H9 (cell line): Measurements from ENCODE around the gene LRCH1. TPM values are rescaled to one million over a fixed set of nuclear protein-coding genes. Genes with fewer than 3 reads are reported as not detected.

Experiments used
- DNase-seq: peaks from one replicate; pipeline ENCODE4 v3.0.0-alpha.2; 2017
- H2AFZ ChIP-seq: one replicate; pipeline ENCODE4 v1.6.1; 2013; ENCODE audit warnings: mild to moderate bottlenecking, low read length, control low read depth, moderate library complexity
- H2AK5ac ChIP-seq: 2 replicates; pipeline ENCODE4 v1.6.1; 2013; ENCODE audit warnings: low read length, control low read depth, mixed read lengths; ENCODE audit not compliant: insufficient read length
- H2BK120ac ChIP-seq: one replicate; pipeline ENCODE4 v1.6.1; 2013; ENCODE audit warnings: low read depth, mild to moderate bottlenecking, low read length, control low read depth, inconsistent platforms; ENCODE audit not compliant: poor library complexity, severe bottlenecking
- H2BK12ac ChIP-seq: 2 replicates; pipeline ENCODE4 v1.6.1; 2013; ENCODE audit warnings: low read length, control low read depth, mixed read lengths, low read depth; ENCODE audit not compliant: insufficient read length
- H2BK15ac ChIP-seq: 2 replicates; pipeline ENCODE4 v1.6.1; 2013; ENCODE audit warnings: low read depth, low read length, control low read depth
- H2BK20ac ChIP-seq: one replicate; pipeline ENCODE4 v1.6.1; 2013; ENCODE audit warnings: low read depth, mild to moderate bottlenecking, low read length, control low read depth, inconsistent platforms; ENCODE audit not compliant: poor library complexity, severe bottlenecking
- H2BK5ac ChIP-seq: 2 replicates; pipeline ENCODE4 v1.6.1; 2013; ENCODE audit warnings: low read length, control low read depth, mixed read lengths; ENCODE audit not compliant: insufficient read length
- H3K14ac ChIP-seq: 2 replicates; pipeline ENCODE4 v1.6.1; 2013; ENCODE audit warnings: low read length, control low read depth; ENCODE audit not compliant: insufficient read depth
- H3K18ac ChIP-seq: 2 replicates; pipeline ENCODE4 v1.6.1; 2013; ENCODE audit warnings: low read depth, mild to moderate bottlenecking, mixed read lengths, low read length, control low read depth; ENCODE audit not compliant: insufficient read length
- H3K23ac ChIP-seq: 2 replicates; pipeline ENCODE4 v1.6.1; 2013; ENCODE audit warnings: low read length, control low read depth, mixed read lengths, low read depth; ENCODE audit not compliant: insufficient read length
- H3K23me2 ChIP-seq: 2 replicates; pipeline ENCODE4 v1.6.1; 2013; ENCODE audit warnings: low read depth, mild to moderate bottlenecking, mixed read lengths, low read length, control low read depth; ENCODE audit not compliant: insufficient read length, poor library complexity, severe bottlenecking
- H3K27ac ChIP-seq: 2 replicates; pipeline ENCODE4 v1.5.1; 2013; ENCODE audit warnings: low read length, control low read depth, mixed read lengths, low read depth; ENCODE audit not compliant: insufficient read length
- H3K27me3 ChIP-seq: 2 replicates; pipeline ENCODE4 v1.6.1; 2013; ENCODE audit warnings: low read length, control low read depth, inconsistent platforms; ENCODE audit not compliant: insufficient read depth
- H3K4ac ChIP-seq: 2 replicates; pipeline ENCODE4 v1.6.1; 2013; ENCODE audit warnings: low read depth, mild to moderate bottlenecking, control low read depth, inconsistent platforms, low read length, moderate library complexity
- H3K4me1 ChIP-seq: 2 replicates; pipeline ENCODE4 v1.6.1; 2013; ENCODE audit warnings: low read length, control low read depth, inconsistent platforms; ENCODE audit not compliant: insufficient read depth
- H3K4me2 ChIP-seq: 2 replicates; pipeline ENCODE4 v1.6.1; 2013; ENCODE audit warnings: low read length, control low read depth, mixed read lengths; ENCODE audit not compliant: insufficient read length, insufficient read depth
- H3K56ac ChIP-seq: 2 replicates; pipeline ENCODE4 v1.6.1; 2013; ENCODE audit warnings: low read depth, mild to moderate bottlenecking, mixed read lengths, low read length, control low read depth; ENCODE audit not compliant: insufficient read length
- H3K79me1 ChIP-seq: 2 replicates; pipeline ENCODE4 v1.6.1; 2013; ENCODE audit warnings: low read depth, mild to moderate bottlenecking, moderate library complexity, low read length, control low read depth, inconsistent platforms; ENCODE audit not compliant: insufficient read depth, poor library complexity, severe bottlenecking
- H3K79me2 ChIP-seq: 2 replicates; pipeline ENCODE4 v1.6.1; 2013; ENCODE audit warnings: low read length, control low read depth, inconsistent platforms; ENCODE audit not compliant: insufficient read depth
- H3K9ac ChIP-seq: 2 replicates; pipeline ENCODE4 v1.6.1; 2013; ENCODE audit warnings: low read length, control low read depth, mixed read lengths; ENCODE audit not compliant: insufficient read length; ENCODE audit errors: extremely low read depth
- H3K9me3 ChIP-seq: one replicate; pipeline ENCODE4 v1.6.1; 2013; ENCODE audit warnings: low read depth, low read length, inconsistent platforms; ENCODE audit not compliant: control insufficient read depth
- H3T11ph ChIP-seq: one replicate; pipeline ENCODE4 v1.6.1; 2013; ENCODE audit warnings: mild to moderate bottlenecking, low read length, control low read depth, inconsistent platforms
- H4K20me1 ChIP-seq: one replicate; pipeline ENCODE4 v1.6.1; 2013; ENCODE audit not compliant: control insufficient read depth, insufficient read length, insufficient read depth
- H4K5ac ChIP-seq: 2 replicates; pipeline ENCODE4 v1.6.1; 2013; ENCODE audit warnings: low read depth, mild to moderate bottlenecking, mixed read lengths, low read length, control low read depth; ENCODE audit not compliant: insufficient read length
- H4K8ac ChIP-seq: replicated peaks from 2 replicates; pipeline ENCODE4 v1.6.1; 2013; ENCODE audit warnings: low read length, control low read depth, mixed read lengths, low read depth; ENCODE audit not compliant: insufficient read length
- H4K91ac ChIP-seq: 2 replicates; pipeline ENCODE4 v1.6.1; 2013; ENCODE audit warnings: low read depth, mild to moderate bottlenecking, moderate library complexity, mixed read lengths, low read length, control low read depth; ENCODE audit not compliant: insufficient read length
- H3K27ac Mint-ChIP-seq, 3 experiments: 2 replicates in 2 of 3; 3 replicates in 1 of 3; pipeline ENCODE4 v1.8.0; 2020 to 2021; ENCODE audit warnings: mixed read lengths in 3 of 3, mild to moderate bottlenecking in 1 of 3, moderate library complexity in 1 of 3
- H3K27me3 Mint-ChIP-seq: 2 replicates; pipeline ENCODE4 v1.8.0; 2021; ENCODE audit warnings: low read depth, mild to moderate bottlenecking, moderate library complexity, mixed read lengths
- H3K36me3 Mint-ChIP-seq, 3 experiments: 2 replicates in 2 of 3; 3 replicates in 1 of 3; pipeline ENCODE4 v1.8.0; 2020 to 2021; ENCODE audit warnings: low read depth in 3 of 3, mixed read lengths in 3 of 3; ENCODE audit not compliant: insufficient read depth in 1 of 3
- H3K4me1 Mint-ChIP-seq, 2 experiments: 2 replicates each; pipeline ENCODE4 v1.8.0; 2020; ENCODE audit warnings: mixed read lengths in 2 of 2
- H3K4me3 Mint-ChIP-seq, 2 experiments: 2 replicates in 1 of 2; 3 replicates in 1 of 2; pipeline ENCODE4 v1.8.0; 2020 to 2021; ENCODE audit warnings: mild to moderate bottlenecking in 2 of 2, mixed read lengths in 2 of 2, moderate library complexity in 1 of 2
- H3K9me3 Mint-ChIP-seq, 2 experiments: 2 replicates in 1 of 2; 3 replicates in 1 of 2; pipeline ENCODE4 v1.8.0; 2020; ENCODE audit warnings: mild to moderate bottlenecking in 2 of 2, mixed read lengths in 2 of 2, moderate library complexity in 1 of 2
- WGBS: extraction: QIAGEN DNeasy Blood & Tissue Kit; methylation state at CpG from one replicate; pipeline ENCODE4 v1.1.7; 2013; ENCODE audit warnings: missing lambda C conversion rate, low lambda C conversion rate, mixed read lengths; ENCODE audit not compliant: insufficient read length; ENCODE audit errors: extremely low coverage; 5-methylcytosine and 5-hydroxymethylcytosine counted together
- total RNA-seq: library from RNA; stranded (reverse); gene quantifications from 2 replicates; pipeline ENCODE4 v1.2.1, GENCODE V29; 2021
- TF ChIP-seq, protein P1 (sequence below): fragments of 200-600 bp; sonication (generic); conservative IDR thresholded peaks from 3 replicates; pipeline ENCODE4 v1.8.0; 2021; ENCODE audit warnings: antibody characterized with exemption, mild to moderate bottlenecking

LRCH1 gene
- total RNA-seq, 1 experiment from 2014 or later, result 8.0 TPM

DNA sequence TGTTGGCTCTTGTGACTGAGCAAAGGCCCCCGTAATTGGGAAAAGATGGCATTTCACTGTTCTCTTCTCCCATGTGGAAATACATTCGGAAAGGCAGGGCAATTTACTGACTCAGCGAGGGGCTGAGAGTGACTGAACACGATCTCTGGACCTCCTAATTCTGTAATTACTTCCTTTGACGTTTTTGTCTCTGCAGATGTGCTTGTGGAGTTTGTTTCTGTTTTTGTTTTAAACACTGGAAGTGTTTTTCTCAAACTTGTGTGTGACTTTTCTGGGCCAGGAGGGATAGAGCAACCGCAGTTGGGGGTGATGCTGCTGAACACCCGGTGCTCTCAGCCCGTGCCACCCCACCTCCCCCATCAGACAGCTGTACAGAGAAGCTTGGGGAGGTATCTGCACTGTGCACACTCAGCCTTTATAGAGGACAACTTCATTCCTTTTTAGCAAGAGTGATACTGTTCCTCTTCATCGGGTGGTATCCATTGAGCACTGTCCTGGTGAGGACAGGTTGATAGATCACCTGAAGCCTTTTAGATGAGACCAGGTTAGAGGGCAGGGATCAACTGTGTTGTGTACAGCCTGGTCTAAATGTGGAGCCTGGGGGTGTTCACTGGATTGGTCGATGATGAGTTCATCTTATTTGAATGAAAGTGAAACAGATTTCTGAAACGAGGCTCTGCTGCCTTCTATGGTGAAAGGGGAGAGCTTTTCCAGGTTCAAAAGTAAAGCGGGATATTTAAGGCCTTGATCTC is 126.6 kb downstream of the LRCH1 start:
- H3K18ac ChIP-seq, result no peak overlapping the region
- Mint-ChIP-seq H3K27ac (no peak overlapping the region), H3K9me3 (no peaks in the 10 kb centered on the region), H3K27me3 (no peaks in the 10 kb centered on the region), H3K36me3 (no peaks in the 10 kb centered on the region), H3K4me1 (peaks cover 10 to 13% of the 10 kb centered on the region in 2 experiments), H3K4me3 (no peak overlapping the region)
- DNase-seq, result no peak
- TF ChIP-seq, protein P1, sequence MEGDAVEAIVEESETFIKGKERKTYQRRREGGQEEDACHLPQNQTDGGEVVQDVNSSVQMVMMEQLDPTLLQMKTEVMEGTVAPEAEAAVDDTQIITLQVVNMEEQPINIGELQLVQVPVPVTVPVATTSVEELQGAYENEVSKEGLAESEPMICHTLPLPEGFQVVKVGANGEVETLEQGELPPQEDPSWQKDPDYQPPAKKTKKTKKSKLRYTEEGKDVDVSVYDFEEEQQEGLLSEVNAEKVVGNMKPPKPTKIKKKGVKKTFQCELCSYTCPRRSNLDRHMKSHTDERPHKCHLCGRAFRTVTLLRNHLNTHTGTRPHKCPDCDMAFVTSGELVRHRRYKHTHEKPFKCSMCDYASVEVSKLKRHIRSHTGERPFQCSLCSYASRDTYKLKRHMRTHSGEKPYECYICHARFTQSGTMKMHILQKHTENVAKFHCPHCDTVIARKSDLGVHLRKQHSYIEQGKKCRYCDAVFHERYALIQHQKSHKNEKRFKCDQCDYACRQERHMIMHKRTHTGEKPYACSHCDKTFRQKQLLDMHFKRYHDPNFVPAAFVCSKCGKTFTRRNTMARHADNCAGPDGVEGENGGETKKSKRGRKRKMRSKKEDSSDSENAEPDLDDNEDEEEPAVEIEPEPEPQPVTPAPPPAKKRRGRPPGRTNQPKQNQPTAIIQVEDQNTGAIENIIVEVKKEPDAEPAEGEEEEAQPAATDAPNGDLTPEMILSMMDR, result no peak
- H2AFZ ChIP-seq, result no peak overlapping the region
- no peaks in the 10 kb centered on the region for H4K20me1 ChIP-seq
- H4K91ac ChIP-seq, result no peak overlapping the region
- no peak overlapping the region for H2AK5ac ChIP-seq
- no peak overlapping the region for H3K23ac ChIP-seq
- H3K79me1 ChIP-seq, result no peaks in the 10 kb centered on the region
- H3K9me3 ChIP-seq, result no peaks in the 10 kb centered on the region
- no peaks in the 10 kb centered on the region; the same call in 1 of the 2 replicates for H3K4me1 ChIP-seq
- H3K79me2 ChIP-seq, result no peaks in the 10 kb centered on the region
- no peak overlapping the region for H3K4ac ChIP-seq
- H3K9ac ChIP-seq, result no peak overlapping the region
- no peak overlapping the region for H2BK120ac ChIP-seq
- H4K5ac ChIP-seq, result no peak overlapping the region
- no peak overlapping the region for H3T11ph ChIP-seq
- WGBS, result no CpG with 5 or more reads among the region's 12 CpGs
- H4K8ac ChIP-seq, result no peak overlapping the region
- no peak overlapping the region for H2BK5ac ChIP-seq
- H3K14ac ChIP-seq, result no peak overlapping the region
- no peak overlapping the region for H3K56ac ChIP-seq
- no peak overlapping the region for H3K4me2 ChIP-seq
- no peak overlapping the region for H2BK20ac ChIP-seq
- no peak overlapping the region for H2BK15ac ChIP-seq
- no peaks in the 10 kb centered on the region for H3K23me2 ChIP-seq
- H3K27ac ChIP-seq, result no peak overlapping the region
- H2BK12ac ChIP-seq, result no peak overlapping the region
- H3K27me3 ChIP-seq, result no peaks in the 10 kb centered on the region
